NCI-H1417 treated with DMSO at 0.1 percent for 48 hours (cell line): ENCODE measurements around the gene RAB40C.

Experiments
- DNase-seq: peaks from one replicate; lab custom pipeline; 2025; lab: John Stamatoyannopoulos, UW

The RAB40C gene

GRCh38 chr16:559411-560203, 30.3 kb upstream of the RAB40C start:
- no peak for DNase-seq

- DNase-seq = no peak
Observed at GRCh38 chr16:560204-560700, 29.6 kb upstream of the RAB40C start, which contains the start of gene PRR35. TSS of gene PRR35 (plus strand) at chr16:560394. CDS start at chr16:563295, 2,901 bp downstream.

GRCh38 chr16:560701-561412, 29.0 kb upstream of the RAB40C start:
- no peak for DNase-seq

GRCh38 chr16:561413-561794, 28.5 kb upstream of the RAB40C start:
- DNase-seq = no peak

- DNase-seq = no peak
Observed at GRCh38 chr16:561957-562938, 27.6 kb upstream of the RAB40C start.

GRCh38 chr16:563072-563644, 26.7 kb upstream of the RAB40C start:
- no peak for DNase-seq

- DNase-seq = no peak
Observed at GRCh38 chr16:564690-565418, 25.0 kb upstream of the RAB40C start.

- no peak for DNase-seq
Observed at GRCh38 chr16:565419-566330, 24.2 kb upstream of the RAB40C start.

- no peak for DNase-seq
Observed at GRCh38 chr16:566475-567372, 23.1 kb upstream of the RAB40C start, which contains the start of gene NHLRC4. TSS of gene NHLRC4 (plus strand) at chr16:567005. CDS start at chr16:568048, 1,043 bp downstream.

GRCh38 chr16:567373-568256, 22.3 kb upstream of the RAB40C start:
- no peak for DNase-seq

- DNase-seq = no peak
Observed at GRCh38 chr16:568401-569258, 21.2 kb upstream of the RAB40C start.

GRCh38 chr16:569445-570254, 20.2 kb upstream of the RAB40C start, which contains the start of gene PIGQ:
TSS of gene PIGQ (plus strand) at chr16:569968. CDS start at chr16:574075, 4,107 bp downstream.
- DNase-seq = no peak

- DNase-seq = no peak
Observed at GRCh38 chr16:572865-573650, 16.8 kb upstream of the RAB40C start.

GRCh38 chr16:574021-574760, 15.7 kb upstream of the RAB40C start:
- DNase-seq = no peak
